Esophagus (tissue), 2 donors: ENCODE data around the gene ORM2. TPM values are rescaled to one million over a fixed set of nuclear protein-coding genes. Genes with fewer than 3 reads are reported as not detected.
A peak's percentile ranks its signal among the peaks of the same experiment; 100 is the strongest.

Experiments
- H3K27ac ChIP-seq, 2 donors: one replicate each; pipeline ENCODE4 v1.5.1; 2013; ENCODE audit warnings: low read depth in 2 of 2, mild to moderate bottlenecking in 2 of 2, inconsistent platforms in 1 of 2, low read length in 1 of 2, moderate library complexity in 1 of 2
- H3K27me3 ChIP-seq, 2 donors: one replicate each; pipeline ENCODE4 v1.6.1; 2013; ENCODE audit warnings: low read length in 2 of 2, control low read depth in 1 of 2, mild to moderate bottlenecking in 1 of 2; ENCODE audit not compliant: insufficient read depth in 2 of 2, control insufficient read depth in 1 of 2
- H3K36me3 ChIP-seq, 2 donors: one replicate each; pipeline ENCODE4 v1.6.1; 2013; ENCODE audit warnings: low read length in 1 of 2; ENCODE audit not compliant: control insufficient read depth in 2 of 2, insufficient read depth in 2 of 2
- H3K4me1 ChIP-seq, 2 donors: one replicate each; pipeline ENCODE4 v1.6.1; 2013; ENCODE audit warnings: low read length in 1 of 2; ENCODE audit not compliant: control insufficient read depth in 2 of 2, insufficient read depth in 2 of 2
- H3K4me3 ChIP-seq, 2 donors: one replicate each; pipeline ENCODE4 v1.5.1; 2013; ENCODE audit warnings: low read length in 2 of 2, mild to moderate bottlenecking in 2 of 2, low read depth in 1 of 2, moderate library complexity in 1 of 2
- H3K9me3 ChIP-seq, 2 donors: one replicate each; pipeline ENCODE4 v1.6.1; 2013; ENCODE audit warnings: mild to moderate bottlenecking in 2 of 2, low read depth in 1 of 2, low read length in 1 of 2, moderate library complexity in 1 of 2; ENCODE audit not compliant: control insufficient read depth in 2 of 2, insufficient read depth in 1 of 2
- WGBS, 2 donors: extraction: QIAGEN DNeasy Blood & Tissue Kit; methylation state at CpG; one replicate each; pipeline ENCODE4 v1.1.7; 2013; 5-methylcytosine and 5-hydroxymethylcytosine counted together
- polyA plus RNA-seq, 2 donors: library from polyadenylated mRNA; stranded (reverse); fragments of 200-250 nt; gene quantifications; one replicate each; pipeline ENCODE4 v1.2.3, GENCODE V29; 2013
- donor health status: healthy with polysubstance abuse.
- donor health status: Bipolar disorder and iron deficiency.

The ORM2 gene
- polyA plus RNA-seq, 2 donors: 0.12 TPM; not detected in 1

GRCh38 chr9:114312513-114312875, 17.2 kb upstream of the ORM2 start:
- 74 to 78% methylated on average over 8 of the region's 8 CpGs for WGBS, 2 donors
- Histone ChIP-seq H3K36me3 (peaks cover 0 to 5% of the 10 kb centered on the region in 2 donors), H3K4me1 (peaks cover 0 to 2% of the 10 kb centered on the region in 2 donors), H3K27me3 (no peaks in the 10 kb centered on the region), H3K27ac (no peak overlapping the region), H3K9me3 (peaks cover 0 to 5% of the 10 kb centered on the region in 2 donors), H3K4me3 (no peak overlapping the region)

- H3K36me3 ChIP-seq: peaks cover 0 to 5% of the 10 kb centered on the region in 2 donors
- no peaks in the 10 kb centered on the region for H3K27me3 ChIP-seq
- 86% methylated on average over 8 of the region's 8 CpGs for WGBS, 2 donors
- H3K4me3 ChIP-seq: no peak overlapping the region
- H3K4me1 ChIP-seq: peaks cover 0 to 2% of the 10 kb centered on the region in 2 donors
- H3K27ac ChIP-seq: no peak overlapping the region
- peaks cover 0 to 5% of the 10 kb centered on the region in 2 donors for H3K9me3 ChIP-seq
Measured at GRCh38 chr9:114313186-114313585, 16.5 kb upstream of the ORM2 start.

GRCh38 chr9:114314256-114314867, 15.3 kb upstream of the ORM2 start:
- Histone ChIP-seq H3K27ac (no peak overlapping the region), H3K27me3 (no peaks in the 10 kb centered on the region), H3K36me3 (peaks cover 0 to 3% of the 10 kb centered on the region in 2 donors), H3K9me3 (peaks cover 0 to 5% of the 10 kb centered on the region in 2 donors), H3K4me1 (peaks cover 0 to 2% of the 10 kb centered on the region in 2 donors), H3K4me3 (no peak overlapping the region)
- 66 to 80% methylated on average over 7 of the region's 7 CpGs for WGBS, 2 donors

- H3K27ac ChIP-seq: no peak overlapping the region
- WGBS, 2 donors: 81 to 85% methylated on average over 8 of the region's 8 CpGs
- H3K27me3 ChIP-seq: no peaks in the 10 kb centered on the region
- H3K4me3 ChIP-seq: no peak overlapping the region
- peaks cover 0 to 2% of the 10 kb centered on the region in 2 donors for H3K4me1 ChIP-seq
- peaks cover 0 to 5% of the 10 kb centered on the region in 2 donors for H3K9me3 ChIP-seq
- peaks cover 0 to 3% of the 10 kb centered on the region in 2 donors for H3K36me3 ChIP-seq
Measured at GRCh38 chr9:114314881-114315722, 14.6 kb upstream of the ORM2 start.

GRCh38 chr9:114315723-114316363, 13.8 kb upstream of the ORM2 start:
- H3K4me1 ChIP-seq: peaks cover 0 to 2% of the 10 kb centered on the region in 2 donors
- peaks cover 0 to 5% of the 10 kb centered on the region in 2 donors for H3K9me3 ChIP-seq
- H3K27ac ChIP-seq: peak overlapping the region in 1 of 2 donors; percentile 27
- H3K4me3 ChIP-seq: no peak overlapping the region
- no peaks in the 10 kb centered on the region for H3K36me3 ChIP-seq
- H3K27me3 ChIP-seq: no peaks in the 10 kb centered on the region
- WGBS, 2 donors: 82 to 87% methylated on average over 8 of the region's 8 CpGs

GRCh38 chr9:114316605-114317230, 13.0 kb upstream of the ORM2 start:
- Histone ChIP-seq H3K27ac (no peak overlapping the region), H3K27me3 (no peaks in the 10 kb centered on the region), H3K4me3 (no peak overlapping the region), H3K36me3 (no peaks in the 10 kb centered on the region), H3K4me1 (peaks cover 0 to 2% of the 10 kb centered on the region in 2 donors), H3K9me3 (peaks cover 0 to 5% of the 10 kb centered on the region in 2 donors)
- 70 to 72% methylated on average over 10 of the region's 10 CpGs for WGBS, 2 donors

- no peaks in the 10 kb centered on the region for H3K36me3 ChIP-seq
- no peaks in the 10 kb centered on the region for H3K27me3 ChIP-seq
- peaks cover 0 to 2% of the 10 kb centered on the region in 2 donors for H3K4me1 ChIP-seq
- no peak overlapping the region for H3K4me3 ChIP-seq
- H3K27ac ChIP-seq: no peak overlapping the region
- WGBS, 2 donors: 70 to 84% methylated on average over 8 of the region's 8 CpGs
- peaks cover 0 to 5% of the 10 kb centered on the region in 2 donors for H3K9me3 ChIP-seq
Measured at GRCh38 chr9:114317665-114318357, 11.9 kb upstream of the ORM2 start.

- H3K9me3 ChIP-seq: peaks cover 0 to 5% of the 10 kb centered on the region in 2 donors
- 71 to 93% methylated on average over 8 of the region's 8 CpGs for WGBS, 2 donors
- H3K27me3 ChIP-seq: no peaks in the 10 kb centered on the region
- H3K4me3 ChIP-seq: no peak overlapping the region
- peaks cover 0 to 2% of the 10 kb centered on the region in 2 donors for H3K4me1 ChIP-seq
- H3K27ac ChIP-seq: no peak overlapping the region
- H3K36me3 ChIP-seq: no peaks in the 10 kb centered on the region
Measured at GRCh38 chr9:114318416-114318815, 11.3 kb upstream of the ORM2 start.

- peaks cover 0 to 5% of the 10 kb centered on the region in 2 donors for H3K9me3 ChIP-seq
- no peak overlapping the region for H3K4me3 ChIP-seq
- WGBS, 2 donors: 50 to 54% methylated on average over 3 of the region's 3 CpGs
- peaks cover 0 to 2% of the 10 kb centered on the region in 2 donors for H3K4me1 ChIP-seq
- no peaks in the 10 kb centered on the region for H3K36me3 ChIP-seq
- H3K27ac ChIP-seq: no peak overlapping the region
- H3K27me3 ChIP-seq: no peaks in the 10 kb centered on the region
Measured at GRCh38 chr9:114319147-114319546, 10.5 kb upstream of the ORM2 start.
